LNCAP (cell line): ENCODE results near the gene ANTXR1.

ENCODE experiments used
- TF ChIP-seq, protein P1 (sequence below): fragments of 450-650 bp; IDR thresholded peaks from 2 replicates; pipeline ENCODE4 v1.5.1; 2017; ENCODE audit warnings: mild to moderate bottlenecking

The ANTXR1 gene

GRCh38 chr2:69018678-69019095 lies 5.7 kb downstream of the ANTXR1 start:
- TF ChIP-seq, protein P1, sequence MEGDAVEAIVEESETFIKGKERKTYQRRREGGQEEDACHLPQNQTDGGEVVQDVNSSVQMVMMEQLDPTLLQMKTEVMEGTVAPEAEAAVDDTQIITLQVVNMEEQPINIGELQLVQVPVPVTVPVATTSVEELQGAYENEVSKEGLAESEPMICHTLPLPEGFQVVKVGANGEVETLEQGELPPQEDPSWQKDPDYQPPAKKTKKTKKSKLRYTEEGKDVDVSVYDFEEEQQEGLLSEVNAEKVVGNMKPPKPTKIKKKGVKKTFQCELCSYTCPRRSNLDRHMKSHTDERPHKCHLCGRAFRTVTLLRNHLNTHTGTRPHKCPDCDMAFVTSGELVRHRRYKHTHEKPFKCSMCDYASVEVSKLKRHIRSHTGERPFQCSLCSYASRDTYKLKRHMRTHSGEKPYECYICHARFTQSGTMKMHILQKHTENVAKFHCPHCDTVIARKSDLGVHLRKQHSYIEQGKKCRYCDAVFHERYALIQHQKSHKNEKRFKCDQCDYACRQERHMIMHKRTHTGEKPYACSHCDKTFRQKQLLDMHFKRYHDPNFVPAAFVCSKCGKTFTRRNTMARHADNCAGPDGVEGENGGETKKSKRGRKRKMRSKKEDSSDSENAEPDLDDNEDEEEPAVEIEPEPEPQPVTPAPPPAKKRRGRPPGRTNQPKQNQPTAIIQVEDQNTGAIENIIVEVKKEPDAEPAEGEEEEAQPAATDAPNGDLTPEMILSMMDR, result no peak

DNA sequence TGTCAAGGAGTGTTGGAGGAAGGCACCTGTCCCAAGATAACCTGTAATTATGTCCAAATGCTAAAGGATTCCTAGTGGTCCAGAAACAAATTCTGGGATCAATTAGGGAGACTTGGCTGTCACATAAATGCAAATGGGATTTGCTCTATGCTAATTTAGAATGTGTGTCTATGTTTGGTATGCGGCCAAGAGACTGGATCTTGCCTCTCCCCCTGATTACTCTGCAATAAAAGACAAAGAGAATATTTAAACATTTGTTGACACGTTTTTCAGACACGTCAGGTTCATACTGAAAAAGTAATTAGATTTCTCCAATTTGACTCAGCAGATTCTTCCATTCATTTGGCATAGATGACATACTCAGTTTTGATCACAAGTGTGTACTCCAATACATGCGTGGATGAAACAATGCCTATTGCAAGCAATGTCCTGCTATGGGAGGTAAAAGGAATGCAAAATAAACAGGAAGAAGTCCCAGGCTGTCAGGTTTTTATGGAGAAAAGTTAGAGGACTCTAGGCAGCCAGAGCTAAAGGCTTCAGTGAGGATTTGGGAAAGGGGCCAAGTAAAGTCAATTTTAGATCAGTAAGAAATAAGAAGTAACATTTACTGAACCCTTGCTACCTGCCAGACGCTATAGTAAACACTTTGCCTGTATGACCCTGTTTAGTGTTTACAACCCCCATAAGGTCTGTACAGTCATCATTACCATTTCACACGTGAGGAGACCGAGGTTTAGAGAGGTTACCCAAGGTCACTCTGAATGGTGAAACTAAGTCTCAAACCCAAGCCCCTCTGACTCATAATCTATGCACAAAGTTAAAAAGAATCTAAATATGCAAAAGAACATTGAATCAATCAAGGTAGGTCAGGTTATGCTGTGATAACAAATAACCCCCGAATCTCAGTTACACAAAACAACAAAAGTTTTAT lies 7.8 kb downstream of the ANTXR1 start:
- TF ChIP-seq, protein P1, result no peak

GRCh38 chr2:69021727-69022126 lies 8.7 kb downstream of the ANTXR1 start:
- TF ChIP-seq, protein P1, result no peak

DNA sequence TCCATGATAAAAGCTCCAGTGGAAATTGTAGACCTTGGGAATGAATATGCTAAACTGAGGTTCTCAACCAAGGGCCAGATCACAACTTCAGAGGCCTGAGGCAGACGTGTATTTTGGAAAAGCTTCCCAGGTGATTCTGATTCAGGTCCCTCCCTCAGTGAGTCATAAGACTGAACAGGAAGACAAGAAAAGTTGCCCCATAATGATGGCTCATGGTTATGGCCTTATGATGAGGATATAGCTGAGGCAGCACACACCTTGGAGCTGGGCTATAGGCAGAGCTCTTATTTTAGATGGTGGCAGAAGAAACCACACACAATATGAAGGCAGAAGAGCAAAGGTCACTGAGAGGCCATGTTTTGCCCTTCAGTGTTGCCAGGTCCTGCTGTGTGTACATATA lies 9.6 kb downstream of the ANTXR1 start:
- TF ChIP-seq, protein P1, result no peak

DNA sequence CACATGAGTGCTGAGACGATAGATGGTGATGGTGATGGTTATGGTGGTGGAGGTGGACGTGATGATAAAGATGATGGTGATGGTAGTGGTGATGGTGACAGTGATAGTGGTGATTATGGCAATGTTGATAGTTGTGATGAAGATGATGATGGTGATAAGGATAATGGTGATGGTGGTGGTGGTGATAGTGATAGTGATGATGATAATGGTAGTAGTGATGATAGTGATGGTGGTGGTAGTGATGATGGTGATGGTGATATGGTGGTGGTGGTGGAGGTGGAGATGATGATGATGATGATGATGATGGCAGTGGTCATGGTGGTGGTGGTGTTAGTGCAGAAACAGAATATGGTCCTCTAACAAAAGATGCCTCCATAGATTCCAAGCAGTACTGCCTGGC lies 10.3 kb downstream of the ANTXR1 start:
- TF ChIP-seq, protein P1, result no peak

DNA sequence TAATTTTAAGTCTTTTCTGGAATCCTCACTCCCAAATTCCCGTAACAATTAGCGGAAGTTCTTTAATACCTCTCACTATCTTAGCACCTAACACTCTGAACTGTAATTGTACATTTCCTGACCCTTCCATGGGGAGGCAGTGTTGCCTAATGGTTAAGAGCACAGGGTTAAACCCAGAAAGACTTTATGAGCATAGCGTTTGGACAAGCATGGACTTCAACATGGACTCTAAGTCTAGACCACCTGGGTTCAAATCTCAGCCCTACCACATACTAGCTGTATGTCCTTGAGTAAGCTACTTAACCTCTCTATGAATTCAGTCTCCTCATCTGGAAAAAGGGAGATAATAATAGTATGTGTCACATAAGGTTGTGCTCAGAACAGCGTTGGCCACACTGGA lies 13.0 kb downstream of the ANTXR1 start:
- TF ChIP-seq, protein P1, result peak; percentile 44

DNA sequence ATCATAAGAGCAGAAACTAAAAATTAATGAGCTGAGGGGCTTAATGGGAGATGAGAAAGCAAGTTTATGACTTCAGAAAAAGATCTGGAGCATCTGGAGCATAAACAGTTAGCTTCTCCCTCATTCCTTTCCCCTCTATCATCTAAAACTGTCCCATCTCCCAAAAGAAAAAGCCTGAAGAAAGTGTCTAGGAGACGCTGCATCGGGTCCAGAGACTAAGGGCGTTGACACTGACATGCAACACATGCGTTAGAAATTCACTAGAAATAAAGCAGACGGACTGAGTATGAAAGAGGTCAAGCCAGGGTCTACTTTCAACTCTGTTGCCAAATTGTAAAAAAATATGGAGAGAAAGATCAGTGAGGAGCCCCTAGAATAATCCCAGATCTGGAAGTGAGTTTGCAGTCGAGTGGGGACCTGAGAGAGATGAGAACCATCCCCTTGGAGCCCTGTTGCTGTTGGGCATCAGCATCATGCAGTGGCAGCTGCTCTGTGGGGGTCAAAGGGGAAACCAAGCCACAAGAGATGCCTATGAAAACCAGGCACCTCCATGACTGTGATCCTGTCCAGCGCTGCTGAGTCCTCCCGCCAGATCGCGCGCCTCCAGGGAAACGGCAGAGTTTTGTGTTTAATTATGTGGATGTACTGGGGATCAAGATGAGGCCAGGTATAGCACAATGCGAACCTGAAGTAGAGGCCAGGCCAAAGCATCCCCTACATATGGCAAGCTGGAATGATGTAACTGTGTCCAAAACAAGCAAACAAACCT lies 13.9 kb downstream of the ANTXR1 start:
- TF ChIP-seq, protein P1, result no peak
